ENCODE measurements around the gene MCEMP1.

DNA sequence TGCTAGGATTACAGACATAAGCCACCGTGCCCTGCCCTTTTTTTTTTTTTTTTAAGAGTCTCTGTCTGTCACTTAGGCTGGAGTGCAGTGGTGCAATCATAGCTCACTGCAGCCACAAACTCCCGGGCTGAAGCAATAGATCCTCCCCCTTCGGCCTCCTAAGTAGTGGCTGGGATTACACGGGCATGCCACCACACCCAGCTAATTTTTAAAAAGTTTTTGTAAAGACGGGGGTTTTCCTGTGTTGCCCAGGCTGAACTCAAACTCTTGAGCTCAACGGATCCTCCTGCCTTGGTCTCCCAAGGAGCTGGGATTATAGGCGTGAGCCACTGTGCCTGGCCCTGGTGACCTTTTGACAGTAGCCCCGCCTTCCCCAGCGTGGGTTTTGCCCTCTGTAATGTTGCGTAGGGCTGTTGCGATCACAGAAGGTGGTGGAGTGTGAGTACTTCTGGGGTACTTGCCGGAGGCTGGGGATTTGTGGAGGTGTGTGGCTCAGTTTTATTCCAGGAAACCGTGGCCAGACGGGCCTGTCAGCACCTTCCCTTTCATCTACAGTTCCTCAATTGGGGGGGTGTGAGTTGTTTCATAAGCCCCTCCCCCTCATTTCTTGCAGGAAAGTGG is 19.6 kb upstream of the MCEMP1 start:
- TF ChIP-seq, protein P1, sequence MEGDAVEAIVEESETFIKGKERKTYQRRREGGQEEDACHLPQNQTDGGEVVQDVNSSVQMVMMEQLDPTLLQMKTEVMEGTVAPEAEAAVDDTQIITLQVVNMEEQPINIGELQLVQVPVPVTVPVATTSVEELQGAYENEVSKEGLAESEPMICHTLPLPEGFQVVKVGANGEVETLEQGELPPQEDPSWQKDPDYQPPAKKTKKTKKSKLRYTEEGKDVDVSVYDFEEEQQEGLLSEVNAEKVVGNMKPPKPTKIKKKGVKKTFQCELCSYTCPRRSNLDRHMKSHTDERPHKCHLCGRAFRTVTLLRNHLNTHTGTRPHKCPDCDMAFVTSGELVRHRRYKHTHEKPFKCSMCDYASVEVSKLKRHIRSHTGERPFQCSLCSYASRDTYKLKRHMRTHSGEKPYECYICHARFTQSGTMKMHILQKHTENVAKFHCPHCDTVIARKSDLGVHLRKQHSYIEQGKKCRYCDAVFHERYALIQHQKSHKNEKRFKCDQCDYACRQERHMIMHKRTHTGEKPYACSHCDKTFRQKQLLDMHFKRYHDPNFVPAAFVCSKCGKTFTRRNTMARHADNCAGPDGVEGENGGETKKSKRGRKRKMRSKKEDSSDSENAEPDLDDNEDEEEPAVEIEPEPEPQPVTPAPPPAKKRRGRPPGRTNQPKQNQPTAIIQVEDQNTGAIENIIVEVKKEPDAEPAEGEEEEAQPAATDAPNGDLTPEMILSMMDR (IDR thresholded peaks at IDR 0.05) = no peak
- TF ChIP-seq ZFX (IDR thresholded peaks at IDR 0.05; ENCODE audit: borderline replicate concordance) = no peak
